ENCODE data around the gene ANO1. TPM values are rescaled to one million over a fixed set of nuclear protein-coding genes. Genes with fewer than 3 reads are reported as not detected.

The ANO1 gene
- total RNA-seq (2021; ENCODE audit: unreplicated experiment) (41.7 TPM), Bru-seq, nascent RNA (percentile 55 among the genes with signal in this experiment), BruChase-seq, experiment 1, labeled RNA remaining after a 6-hour chase (percentile 68 among the genes with signal in this experiment), BruChase-seq, experiment 2, labeled RNA remaining after a 2-hour chase (percentile 56 among the genes with signal in this experiment)
- 49.9 and 53.5 TPM in 2 replicates for polyA plus RNA-seq (2012)
- long read RNA-seq, partial matches to known transcripts, result 9 of 13 reads
- long read RNA-seq, other reads (novel, unspliced or antisense), result 4 of 13 reads

DNA sequence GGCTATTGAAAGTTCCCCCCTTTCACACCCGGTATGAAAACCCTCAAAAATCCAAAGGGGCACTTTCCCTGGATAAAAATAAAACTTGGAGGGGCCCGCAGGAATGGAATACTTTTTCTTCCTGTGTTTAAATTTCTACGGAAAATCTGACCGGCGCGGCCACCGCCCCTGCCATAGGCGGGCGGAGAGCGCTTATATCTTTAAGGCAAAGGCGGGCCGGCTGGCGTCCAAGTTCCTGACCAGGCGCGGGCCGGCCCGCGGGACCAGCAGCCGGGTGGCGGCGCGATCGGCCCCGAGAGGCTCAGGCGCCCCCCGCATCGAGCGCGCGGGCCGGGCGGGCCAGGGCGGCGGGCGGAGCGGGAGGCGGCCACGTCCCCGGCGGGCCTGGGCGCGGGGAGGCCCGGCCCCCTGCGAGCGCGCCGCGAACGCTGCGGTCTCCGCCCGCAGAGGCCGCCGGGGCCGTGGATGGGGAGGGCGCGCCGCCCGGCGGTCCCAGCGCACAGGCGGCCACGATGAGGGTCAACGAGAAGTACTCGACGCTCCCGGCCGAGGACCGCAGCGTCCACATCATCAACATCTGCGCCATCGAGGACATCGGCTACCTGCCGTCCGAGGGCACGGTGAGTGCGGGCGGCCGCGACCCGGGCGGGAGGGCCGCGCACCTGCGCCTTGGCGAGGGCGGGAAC, at the start of gene ANO1:
ANO1 (plus strand) TSS at position 223 of the 686 bp plus-strand sequence; CDS start at position 513, 290 bp downstream.
- Histone ChIP-seq H3K27me3 (ENCODE audit: insufficient read depth, low read length) (no peaks in the 10 kb centered on the region), H3K4me2 (ENCODE audit: low read length) (peak within 1 kb of the TSS; percentile 97), H3K79me2 (ENCODE audit: insufficient read depth, low read length) (peaks cover 17% of the 10 kb centered on the region; the same call in 1 of the 2 replicates), H3K9me3 (ENCODE audit: control insufficient read depth in 1 of 2, insufficient read depth in 1 of 2, low read depth in 1 of 2, low read length in 2 of 2) (no peaks in the 10 kb centered on the region), H3K36me3 (ENCODE audit: control insufficient read depth in 1 of 2, insufficient read depth in 2 of 2, low read length in 2 of 2) (no peaks in the 10 kb centered on the region), H3K4me1 (ENCODE audit: control insufficient read depth in 1 of 2, insufficient read depth in 2 of 2, low read length in 2 of 2) (peaks cover 23 to 49% of the 10 kb centered on the region in 2 experiments), H3K9me2 (ENCODE audit: insufficient read depth) (no peaks in the 10 kb centered on the region), H2AFZ (ENCODE audit: low read depth, low read length, poor library complexity, severe bottlenecking) (peak within 1 kb of the TSS; percentile 73), H4K20me1 (ENCODE audit: insufficient read depth) (no peaks in the 10 kb centered on the region), H3K27ac (ENCODE audit: low read depth, low read length) (peak within 1 kb of the TSS; percentile 67), H3K9ac (ENCODE audit: low read length) (peak within 1 kb of the TSS; percentile 70), H3K4me3 (replicated peaks in 1 of 2; ENCODE audit: low read depth in 1 of 2, low read length in 2 of 2) (peak within 1 kb of the TSS; percentile 53 to 67)
- intact Hi-C loops (cut with micrococcal nuclease), result loop anchor here (2.0 to 5.0 kb wide), 2 partner anchors 129 to 161 kb away; no protein-coding TSS in a partner anchor
- ATAC-seq (peak; percentile 50), DNase-seq (ENCODE audit: low read depth, low spot score) (no peak)
- no TSS peak for BruUV-seq (replicated peaks)
- RAD21 ChIA-PET (ENCODE audit: low non-redundant PET in 1 of 2, low total read pairs in 2 of 2, uncharacterized antibody in 2 of 2, unreplicated experiment in 2 of 2), result no interaction called here
- peak; percentile 84 for TF ChIP-seq ZFX (IDR thresholded peaks at IDR 0.05)
- TF ChIP-seq, protein P1, sequence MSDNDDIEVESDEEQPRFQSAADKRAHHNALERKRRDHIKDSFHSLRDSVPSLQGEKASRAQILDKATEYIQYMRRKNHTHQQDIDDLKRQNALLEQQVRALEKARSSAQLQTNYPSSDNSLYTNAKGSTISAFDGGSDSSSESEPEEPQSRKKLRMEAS (IDR thresholded peaks at IDR 0.05), result peak; percentile 54
- TF ChIP-seq JUND (IDR thresholded peaks at IDR 0.05), result no peak
- TF ChIP-seq RAD21 (IDR thresholded peaks at IDR 0.05; ENCODE audit: low read depth), result peak; percentile 46
- TF ChIP-seq, protein P2, sequence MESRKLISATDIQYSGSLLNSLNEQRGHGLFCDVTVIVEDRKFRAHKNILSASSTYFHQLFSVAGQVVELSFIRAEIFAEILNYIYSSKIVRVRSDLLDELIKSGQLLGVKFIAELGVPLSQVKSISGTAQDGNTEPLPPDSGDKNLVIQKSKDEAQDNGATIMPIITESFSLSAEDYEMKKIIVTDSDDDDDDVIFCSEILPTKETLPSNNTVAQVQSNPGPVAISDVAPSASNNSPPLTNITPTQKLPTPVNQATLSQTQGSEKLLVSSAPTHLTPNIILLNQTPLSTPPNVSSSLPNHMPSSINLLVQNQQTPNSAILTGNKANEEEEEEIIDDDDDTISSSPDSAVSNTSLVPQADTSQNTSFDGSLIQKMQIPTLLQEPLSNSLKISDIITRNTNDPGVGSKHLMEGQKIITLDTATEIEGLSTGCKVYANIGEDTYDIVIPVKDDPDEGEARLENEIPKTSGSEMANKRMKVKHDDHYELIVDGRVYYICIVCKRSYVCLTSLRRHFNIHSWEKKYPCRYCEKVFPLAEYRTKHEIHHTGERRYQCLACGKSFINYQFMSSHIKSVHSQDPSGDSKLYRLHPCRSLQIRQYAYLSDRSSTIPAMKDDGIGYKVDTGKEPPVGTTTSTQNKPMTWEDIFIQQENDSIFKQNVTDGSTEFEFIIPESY (IDR thresholded peaks at IDR 0.05; ENCODE audit: extremely low read depth, insufficient replicate concordance, low read length), result no peak
- no peak for TF ChIP-seq CEBPB (IDR thresholded peaks at IDR 0.05; ENCODE audit: low read depth)
- CTCF ChIA-PET, result no interaction called here
- POLR2A ChIA-PET, result interaction anchor here (0.6 kb wide), 1 partner anchor 50 kb away, joined by 4 read pairs; no protein-coding TSS in a partner anchor

Measured in HCT116 (cell line).